Suprapubic skin (tissue), 4 donors: Measurements from ENCODE around the gene WAPL. TPM values are rescaled to one million over a fixed set of nuclear protein-coding genes. Genes with fewer than 3 reads are reported as not detected.

Experiments used
- DNase-seq, 2 donors: peaks; one replicate each; pipeline ENCODE4 v3.0.0-alpha.2; 2019; ENCODE audit warnings: low spot score in 2 of 2
- H3K27ac ChIP-seq: fragments of 200-600 bp; sonication (generic); one replicate; pipeline ENCODE4 v1.5.1; 2019
- H3K27me3 ChIP-seq: fragments of 200-600 bp; sonication (generic); one replicate; pipeline ENCODE4 v1.5.1; 2019
- H3K36me3 ChIP-seq: fragments of 200-600 bp; sonication (generic); one replicate; pipeline ENCODE4 v1.5.1; 2019
- H3K4me1 ChIP-seq: fragments of 200-600 bp; sonication (generic); one replicate; pipeline ENCODE4 v1.5.1; 2019
- H3K4me3 ChIP-seq: fragments of 200-600 bp; sonication (generic); one replicate; pipeline ENCODE4 v1.5.1; 2019; ENCODE audit warnings: mild to moderate bottlenecking
- H3K9me3 ChIP-seq: fragments of 200-600 bp; sonication (generic); one replicate; pipeline ENCODE4 v1.5.1; 2019
- CTCF ChIP-seq, 2 donors: fragments of 200-600 bp in 1 of 2; fragments of 450-650 bp in 1 of 2; sonication (generic) in 1 of 2; IDR thresholded peaks; one replicate each; pipeline ENCODE4 v1.5.1; 2016 to 2019; ENCODE audit warnings: antibody characterized with exemption in 2 of 2, mild to moderate bottlenecking in 1 of 2, moderate library complexity in 1 of 2
- EP300 ChIP-seq: sonication (generic); formaldehyde crosslinking; IDR thresholded peaks from one replicate; pipeline ENCODE4 v1.6.1; 2017; ENCODE audit warnings: antibody characterized with exemption
- POLR2A ChIP-seq, 2 donors: fragments of 450-650 bp; IDR thresholded peaks; one replicate each; pipeline ENCODE4 v1.6.1; 2017; ENCODE audit warnings: antibody characterized with exemption in 2 of 2, mild to moderate bottlenecking in 2 of 2, moderate library complexity in 2 of 2
- POLR2AphosphoS5 ChIP-seq, 3 donors: sonication (generic); formaldehyde crosslinking; IDR thresholded peaks; one replicate each; pipeline ENCODE4 v1.6.1; 2017; ENCODE audit warnings: antibody characterized with exemption in 3 of 3
- WGBS: methylation state at CpG from one replicate; pipeline ENCODE4 v1.1.5; 2018; 5-methylcytosine and 5-hydroxymethylcytosine counted together
- total RNA-seq, 4 donors: library from RNA; depleted of rRNA; stranded (reverse); fragments of >200 nt; gene quantifications; one replicate each; pipeline ENCODE4 v1.1.0, GENCODE V29; 2016

WAPL gene
- total RNA-seq, 4 donors from 2014 or later = 35.4 to 52.0 (median 43.6) TPM

- WGBS = 91% methylated on average over 3 of the region's 3 CpGs
- Histone ChIP-seq H3K9me3 (no peaks in the 10 kb centered on the region), H3K27me3 (peaks cover 49% of the 10 kb centered on the region), H3K36me3 (no peaks in the 10 kb centered on the region), H3K4me3 (no peak overlapping the region), H3K4me1 (peaks cover 8% of the 10 kb centered on the region), H3K27ac (no peak overlapping the region)
- DNase-seq = no peak
- TF ChIP-seq CTCF (IDR thresholded peaks at IDR 0.05) (no peak), POLR2A (IDR thresholded peaks at IDR 0.05) (no peak), POLR2AphosphoS5 (IDR thresholded peaks at IDR 0.05) (no peak), EP300 (no peak)
Measured at GRCh38 chr10:86385806-86386205, 135.8 kb downstream of the WAPL start.

Other genes with a start within 250 kb of the WAPL start
- 1 to 10 TPM; 1.8 to 3.1 (median 2.4) TPM for gene GRID1, start 155.0 kb downstream of the WAPL start, total RNA-seq
- under 1 TPM in 1 of 4 donors, not detected in 3; 0.34 TPM for gene OPN4, start 132.8 kb upstream of the WAPL start, total RNA-seq
- gene LDB3, start 146.7 kb upstream of the WAPL start, total RNA-seq = 1 to 10 TPM in 1 of 4 donors, under 1 TPM in 2, not detected in 1; 0.44 to 3.2 (median 0.98) TPM
- gene BMPR1A, start 234.8 kb upstream of the WAPL start, total RNA-seq = 10 to 100 TPM; 21.1 to 33.3 (median 26.7) TPM